VCaP (cell line): ENCODE measurements around the gene HBQ1.
A peak's percentile ranks its signal among the peaks of the same experiment; 100 is the strongest.
"Not testable (repeated sequence)": the region's sequence is repeated elsewhere in the genome, so short reads cannot be mapped to it uniquely, and the experiment has no call there.

Experiments
- H3K27ac ChIP-seq: fragments of 450-650 bp; 2 replicates; pipeline ENCODE4 v1.5.1; 2017
- TF ChIP-seq, protein P1 (sequence below): fragments of 450-650 bp; conservative IDR thresholded peaks from 2 replicates; pipeline ENCODE4 v1.5.1; 2017; ENCODE audit warnings: mild to moderate bottlenecking, moderate library complexity

HBQ1 gene

DNA sequence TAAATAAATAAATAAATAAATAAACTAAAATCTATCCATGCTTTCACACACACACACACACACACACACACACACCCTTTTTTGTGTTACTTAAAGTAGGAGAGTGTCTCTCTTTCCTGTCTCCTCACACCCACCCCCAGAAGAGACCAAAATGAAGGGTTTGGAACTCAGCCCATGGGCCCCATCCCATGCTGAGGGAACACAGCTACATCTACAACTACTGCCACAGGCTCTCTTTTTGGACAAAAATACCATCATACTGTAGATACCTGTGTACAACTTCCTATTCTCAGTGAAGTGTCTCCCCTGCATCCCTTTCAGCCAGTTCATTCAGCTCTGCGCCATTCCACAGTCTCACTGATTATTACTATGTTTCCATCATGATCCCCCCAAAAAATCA, 9.5 kb upstream of the HBQ1 start:
- TF ChIP-seq, protein P1, sequence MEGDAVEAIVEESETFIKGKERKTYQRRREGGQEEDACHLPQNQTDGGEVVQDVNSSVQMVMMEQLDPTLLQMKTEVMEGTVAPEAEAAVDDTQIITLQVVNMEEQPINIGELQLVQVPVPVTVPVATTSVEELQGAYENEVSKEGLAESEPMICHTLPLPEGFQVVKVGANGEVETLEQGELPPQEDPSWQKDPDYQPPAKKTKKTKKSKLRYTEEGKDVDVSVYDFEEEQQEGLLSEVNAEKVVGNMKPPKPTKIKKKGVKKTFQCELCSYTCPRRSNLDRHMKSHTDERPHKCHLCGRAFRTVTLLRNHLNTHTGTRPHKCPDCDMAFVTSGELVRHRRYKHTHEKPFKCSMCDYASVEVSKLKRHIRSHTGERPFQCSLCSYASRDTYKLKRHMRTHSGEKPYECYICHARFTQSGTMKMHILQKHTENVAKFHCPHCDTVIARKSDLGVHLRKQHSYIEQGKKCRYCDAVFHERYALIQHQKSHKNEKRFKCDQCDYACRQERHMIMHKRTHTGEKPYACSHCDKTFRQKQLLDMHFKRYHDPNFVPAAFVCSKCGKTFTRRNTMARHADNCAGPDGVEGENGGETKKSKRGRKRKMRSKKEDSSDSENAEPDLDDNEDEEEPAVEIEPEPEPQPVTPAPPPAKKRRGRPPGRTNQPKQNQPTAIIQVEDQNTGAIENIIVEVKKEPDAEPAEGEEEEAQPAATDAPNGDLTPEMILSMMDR: no peak
- H3K27ac ChIP-seq: no peak overlapping the region

DNA sequence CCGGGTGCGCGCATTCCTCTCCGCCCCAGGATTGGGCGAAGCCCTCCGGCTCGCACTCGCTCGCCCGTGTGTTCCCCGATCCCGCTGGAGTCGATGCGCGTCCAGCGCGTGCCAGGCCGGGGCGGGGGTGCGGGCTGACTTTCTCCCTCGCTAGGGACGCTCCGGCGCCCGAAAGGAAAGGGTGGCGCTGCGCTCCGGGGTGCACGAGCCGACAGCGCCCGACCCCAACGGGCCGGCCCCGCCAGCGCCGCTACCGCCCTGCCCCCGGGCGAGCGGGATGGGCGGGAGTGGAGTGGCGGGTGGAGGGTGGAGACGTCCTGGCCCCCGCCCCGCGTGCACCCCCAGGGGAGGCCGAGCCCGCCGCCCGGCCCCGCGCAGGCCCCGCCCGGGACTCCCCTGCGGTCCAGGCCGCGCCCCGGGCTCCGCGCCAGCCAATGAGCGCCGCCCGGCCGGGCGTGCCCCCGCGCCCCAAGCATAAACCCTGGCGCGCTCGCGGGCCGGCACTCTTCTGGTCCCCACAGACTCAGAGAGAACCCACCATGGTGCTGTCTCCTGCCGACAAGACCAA, 7.8 kb upstream of the HBQ1 start, which contains the start of gene HBA2:
HBA2 (plus strand) TSS at position 503 of the 568 bp plus-strand sequence; CDS start at position 540, 37 bp downstream.
- H3K27ac ChIP-seq: not testable (repeated sequence)

DNA sequence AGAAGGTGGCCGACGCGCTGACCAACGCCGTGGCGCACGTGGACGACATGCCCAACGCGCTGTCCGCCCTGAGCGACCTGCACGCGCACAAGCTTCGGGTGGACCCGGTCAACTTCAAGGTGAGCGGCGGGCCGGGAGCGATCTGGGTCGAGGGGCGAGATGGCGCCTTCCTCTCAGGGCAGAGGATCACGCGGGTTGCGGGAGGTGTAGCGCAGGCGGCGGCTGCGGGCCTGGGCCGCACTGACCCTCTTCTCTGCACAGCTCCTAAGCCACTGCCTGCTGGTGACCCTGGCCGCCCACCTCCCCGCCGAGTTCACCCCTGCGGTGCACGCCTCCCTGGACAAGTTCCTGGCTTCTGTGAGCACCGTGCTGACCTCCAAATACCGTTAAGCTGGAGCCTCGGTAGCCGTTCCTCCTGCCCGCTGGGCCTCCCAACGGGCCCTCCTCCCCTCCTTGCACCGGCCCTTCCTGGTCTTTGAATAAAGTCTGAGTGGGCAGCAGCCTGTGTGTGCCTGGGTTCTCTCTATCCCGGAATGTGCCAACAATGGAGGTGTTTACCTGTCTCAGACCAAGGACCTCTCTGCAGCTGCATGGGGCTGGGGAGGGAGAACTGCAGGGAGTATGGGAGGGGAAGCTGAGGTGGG, 6.9 kb upstream of the HBQ1 start:
- H3K27ac ChIP-seq: not testable (repeated sequence)

DNA sequence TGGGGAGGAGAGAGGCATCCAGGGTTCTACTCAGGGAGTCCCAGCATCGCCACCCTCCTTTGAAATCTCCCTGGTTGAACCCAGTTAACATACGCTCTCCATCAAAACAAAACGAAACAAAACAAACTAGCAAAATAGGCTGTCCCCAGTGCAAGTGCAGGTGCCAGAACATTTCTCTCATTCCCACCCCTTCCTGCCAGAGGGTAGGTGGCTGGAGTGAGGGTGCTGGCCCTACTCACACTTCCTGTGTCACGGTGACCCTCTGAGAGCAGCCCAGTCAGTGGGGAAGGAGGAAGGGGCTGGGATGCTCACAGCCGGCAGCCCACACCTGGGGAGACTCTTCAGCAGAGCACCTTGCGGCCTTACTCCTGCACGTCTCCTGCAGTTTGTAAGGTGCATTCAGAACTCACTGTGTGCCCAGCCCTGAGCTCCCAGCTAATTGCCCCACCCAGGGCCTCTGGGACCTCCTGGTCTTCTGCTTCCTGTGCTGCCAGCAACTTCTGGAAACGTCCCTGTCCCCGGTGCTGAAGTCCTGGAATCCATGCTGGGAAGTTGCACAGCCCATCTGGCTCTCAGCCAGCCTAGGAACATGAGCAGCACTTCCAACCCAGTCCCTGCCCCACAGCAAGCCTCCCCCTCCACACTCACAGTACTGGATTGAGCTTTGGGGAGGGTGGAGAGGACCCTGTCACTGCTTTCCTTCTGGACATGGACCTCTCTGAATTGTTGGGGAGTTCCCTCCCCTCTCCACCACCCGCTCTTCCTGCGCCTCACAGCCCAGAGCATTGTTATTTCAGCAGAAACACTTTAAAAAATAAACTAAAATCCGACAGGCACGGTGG, 6.1 kb upstream of the HBQ1 start:
- peak overlapping the region; percentile 50; the same call in 1 of the 2 replicates for H3K27ac ChIP-seq

DNA sequence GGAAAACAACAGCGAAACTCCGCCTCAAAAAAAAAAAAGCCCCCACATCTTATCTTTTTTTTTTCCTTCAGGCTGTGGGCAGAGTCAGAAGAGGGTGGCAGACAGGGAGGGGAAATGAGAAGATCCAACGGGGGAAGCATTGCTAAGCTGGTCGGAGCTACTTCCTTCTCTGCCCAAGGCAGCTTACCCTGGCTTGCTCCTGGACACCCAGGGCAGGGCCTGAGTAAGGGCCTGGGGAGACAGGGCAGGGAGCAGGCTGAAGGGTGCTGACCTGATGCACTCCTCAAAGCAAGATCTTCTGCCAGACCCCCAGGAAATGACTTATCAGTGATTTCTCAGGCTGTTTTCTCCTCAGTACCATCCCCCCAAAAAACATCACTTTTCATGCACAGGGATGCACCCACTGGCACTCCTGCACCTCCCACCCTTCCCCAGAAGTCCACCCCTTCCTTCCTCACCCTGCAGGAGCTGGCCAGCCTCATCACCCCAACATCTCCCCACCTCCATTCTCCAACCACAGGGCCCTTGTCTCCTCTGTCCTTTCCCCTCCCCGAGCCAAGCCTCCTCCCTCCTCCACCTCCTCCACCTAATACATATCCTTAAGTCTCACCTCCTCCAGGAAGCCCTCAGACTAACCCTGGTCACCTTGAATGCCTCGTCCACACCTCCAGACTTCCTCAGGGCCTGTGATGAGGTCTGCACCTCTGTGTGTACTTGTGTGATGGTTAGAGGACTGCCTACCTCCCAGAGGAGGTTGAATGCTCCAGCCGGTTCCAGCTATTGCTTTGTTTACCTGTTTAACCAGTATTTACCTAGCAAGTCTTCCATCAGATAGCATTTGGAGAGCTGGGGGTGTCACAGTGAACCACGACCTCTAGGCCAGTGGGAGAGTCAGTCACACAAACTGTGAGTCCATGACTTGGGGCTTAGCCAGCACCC, 5.0 kb upstream of the HBQ1 start:
- H3K27ac ChIP-seq: peak overlapping the region; percentile 50
- TF ChIP-seq, protein P1: no peak

DNA sequence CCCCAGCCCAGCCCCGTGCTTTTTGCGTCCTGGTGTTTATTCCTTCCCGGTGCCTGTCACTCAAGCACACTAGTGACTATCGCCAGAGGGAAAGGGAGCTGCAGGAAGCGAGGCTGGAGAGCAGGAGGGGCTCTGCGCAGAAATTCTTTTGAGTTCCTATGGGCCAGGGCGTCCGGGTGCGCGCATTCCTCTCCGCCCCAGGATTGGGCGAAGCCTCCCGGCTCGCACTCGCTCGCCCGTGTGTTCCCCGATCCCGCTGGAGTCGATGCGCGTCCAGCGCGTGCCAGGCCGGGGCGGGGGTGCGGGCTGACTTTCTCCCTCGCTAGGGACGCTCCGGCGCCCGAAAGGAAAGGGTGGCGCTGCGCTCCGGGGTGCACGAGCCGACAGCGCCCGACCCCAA, 4.3 kb upstream of the HBQ1 start:
- peak overlapping the region; percentile 50 for H3K27ac ChIP-seq

DNA sequence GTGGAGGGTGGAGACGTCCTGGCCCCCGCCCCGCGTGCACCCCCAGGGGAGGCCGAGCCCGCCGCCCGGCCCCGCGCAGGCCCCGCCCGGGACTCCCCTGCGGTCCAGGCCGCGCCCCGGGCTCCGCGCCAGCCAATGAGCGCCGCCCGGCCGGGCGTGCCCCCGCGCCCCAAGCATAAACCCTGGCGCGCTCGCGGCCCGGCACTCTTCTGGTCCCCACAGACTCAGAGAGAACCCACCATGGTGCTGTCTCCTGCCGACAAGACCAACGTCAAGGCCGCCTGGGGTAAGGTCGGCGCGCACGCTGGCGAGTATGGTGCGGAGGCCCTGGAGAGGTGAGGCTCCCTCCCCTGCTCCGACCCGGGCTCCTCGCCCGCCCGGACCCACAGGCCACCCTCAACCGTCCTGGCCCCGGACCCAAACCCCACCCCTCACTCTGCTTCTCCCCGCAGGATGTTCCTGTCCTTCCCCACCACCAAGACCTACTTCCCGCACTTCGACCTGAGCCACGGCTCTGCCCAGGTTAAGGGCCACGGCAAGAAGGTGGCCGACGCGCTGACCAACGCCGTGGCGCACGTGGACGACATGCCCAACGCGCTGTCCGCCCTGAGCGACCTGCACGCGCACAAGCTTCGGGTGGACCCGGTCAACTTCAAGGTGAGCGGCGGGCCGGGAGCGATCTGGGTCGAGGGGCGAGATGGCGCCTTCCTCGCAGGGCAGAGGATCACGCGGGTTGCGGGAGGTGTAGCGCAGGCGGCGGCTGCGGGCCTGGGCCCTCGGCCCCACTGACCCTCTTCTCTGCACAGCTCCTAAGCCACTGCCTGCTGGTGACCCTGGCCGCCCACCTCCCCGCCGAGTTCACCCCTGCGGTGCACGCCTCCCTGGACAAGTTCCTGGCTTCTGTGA, 3.5 kb upstream of the HBQ1 start, which contains the start of gene HBA1:
HBA1 (plus strand) TSS at position 204 of the 906 bp plus-strand sequence; CDS start at position 241, 37 bp downstream.
- peak within 1 kb of the TSS; percentile 50 for H3K27ac ChIP-seq

DNA sequence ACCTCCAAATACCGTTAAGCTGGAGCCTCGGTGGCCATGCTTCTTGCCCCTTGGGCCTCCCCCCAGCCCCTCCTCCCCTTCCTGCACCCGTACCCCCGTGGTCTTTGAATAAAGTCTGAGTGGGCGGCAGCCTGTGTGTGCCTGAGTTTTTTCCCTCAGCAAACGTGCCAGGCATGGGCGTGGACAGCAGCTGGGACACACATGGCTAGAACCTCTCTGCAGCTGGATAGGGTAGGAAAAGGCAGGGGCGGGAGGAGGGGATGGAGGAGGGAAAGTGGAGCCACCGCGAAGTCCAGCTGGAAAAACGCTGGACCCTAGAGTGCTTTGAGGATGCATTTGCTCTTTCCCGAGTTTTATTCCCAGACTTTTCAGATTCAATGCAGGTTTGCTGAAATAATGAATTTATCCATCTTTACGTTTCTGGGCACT, 2.9 kb upstream of the HBQ1 start:
- H3K27ac ChIP-seq: no peak overlapping the region
- TF ChIP-seq, protein P1: no peak

DNA sequence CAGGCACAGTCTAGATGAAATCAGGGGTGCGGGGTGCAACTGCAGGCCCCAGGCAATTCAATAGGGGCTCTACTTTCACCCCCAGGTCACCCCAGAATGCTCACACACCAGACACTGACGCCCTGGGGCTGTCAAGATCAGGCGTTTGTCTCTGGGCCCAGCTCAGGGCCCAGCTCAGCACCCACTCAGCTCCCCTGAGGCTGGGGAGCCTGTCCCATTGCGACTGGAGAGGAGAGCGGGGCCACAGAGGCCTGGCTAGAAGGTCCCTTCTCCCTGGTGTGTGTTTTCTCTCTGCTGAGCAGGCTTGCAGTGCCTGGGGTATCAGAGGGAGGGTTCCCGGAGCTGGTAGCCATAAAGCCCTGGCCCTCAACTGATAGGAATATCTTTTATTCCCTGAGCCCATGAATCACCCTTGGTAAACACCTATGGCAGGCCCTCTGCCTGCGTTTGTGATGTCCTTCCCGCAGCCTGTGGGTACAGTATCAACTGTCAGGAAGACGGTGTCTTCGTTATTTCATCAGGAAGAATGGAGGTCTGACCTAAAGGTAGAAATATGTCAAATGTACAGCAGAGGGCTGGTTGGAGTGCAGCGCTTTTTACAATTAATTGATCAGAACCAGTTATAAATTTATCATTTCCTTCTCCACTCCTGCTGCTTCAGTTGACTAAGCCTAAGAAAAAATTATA, 2.1 kb upstream of the HBQ1 start:
- TF ChIP-seq, protein P1: no peak
- H3K27ac ChIP-seq: no peak overlapping the region
